GM18519 (cell line): ENCODE measurements around the gene RND2.
"Not testable (repeated sequence)": the region's sequence is repeated elsewhere in the genome, so short reads cannot be mapped to it uniquely, and the experiment has no call there.

ENCODE experiments used
- ATAC-seq: cut with Tn5 transposase; IDR thresholded peaks from one replicate; pipeline ENCODE4 v1.9.1; 2021; ENCODE audit warnings: mild to moderate bottlenecking, moderate library complexity; ENCODE audit not compliant: unreplicated experiment, low FRiP score

Gene RND2, protein sequence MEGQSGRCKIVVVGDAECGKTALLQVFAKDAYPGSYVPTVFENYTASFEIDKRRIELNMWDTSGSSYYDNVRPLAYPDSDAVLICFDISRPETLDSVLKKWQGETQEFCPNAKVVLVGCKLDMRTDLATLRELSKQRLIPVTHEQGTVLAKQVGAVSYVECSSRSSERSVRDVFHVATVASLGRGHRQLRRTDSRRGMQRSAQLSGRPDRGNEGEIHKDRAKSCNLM

DNA sequence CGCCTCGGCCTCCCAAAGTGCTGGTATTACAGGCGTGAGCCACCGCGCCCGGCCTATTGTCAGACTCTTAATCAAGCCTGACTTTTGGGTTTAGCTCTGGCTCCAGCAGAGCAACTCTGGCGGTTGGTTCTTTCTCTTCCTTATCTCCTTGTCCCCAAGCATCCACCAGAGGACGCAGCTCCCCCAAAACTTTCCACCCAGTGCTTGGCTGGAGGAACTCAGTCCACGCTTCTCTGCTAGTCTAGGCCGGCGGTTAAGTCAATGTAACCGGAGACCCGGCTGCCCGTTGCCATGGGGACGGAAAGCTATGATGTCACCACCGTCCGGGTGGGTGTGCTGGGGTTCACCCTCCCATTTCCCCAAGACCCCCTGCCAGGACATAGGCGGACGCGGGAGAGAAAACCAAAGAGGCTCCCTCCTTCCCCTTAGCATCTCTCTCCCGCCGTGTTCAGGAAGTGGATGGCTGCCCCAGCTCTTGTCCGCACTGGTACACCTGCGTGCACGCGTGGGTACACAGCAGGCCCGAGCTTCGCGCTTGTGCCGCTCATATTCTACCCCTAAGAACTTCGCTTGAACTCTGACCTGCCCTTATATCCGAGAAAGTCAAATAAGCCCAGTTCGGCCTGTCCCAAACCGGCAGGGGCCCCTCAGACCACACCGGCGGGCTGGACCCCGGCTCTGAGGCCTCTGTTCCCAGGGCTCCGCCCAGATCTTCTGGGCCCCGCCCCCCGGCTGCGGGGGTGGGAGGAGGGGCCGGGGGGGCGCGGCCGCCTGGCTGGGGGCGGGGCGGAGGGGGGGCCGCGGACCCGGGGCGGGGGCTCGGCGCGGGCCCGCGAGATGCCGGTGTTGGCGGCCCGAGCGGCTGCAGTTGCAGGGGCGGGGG, at the start of gene RND2:
RND2 (plus strand) TSS at position 825 of the 883 bp plus-strand sequence. CDS start 117 bp downstream, outside the sequence.
- no peak for ATAC-seq

DNA sequence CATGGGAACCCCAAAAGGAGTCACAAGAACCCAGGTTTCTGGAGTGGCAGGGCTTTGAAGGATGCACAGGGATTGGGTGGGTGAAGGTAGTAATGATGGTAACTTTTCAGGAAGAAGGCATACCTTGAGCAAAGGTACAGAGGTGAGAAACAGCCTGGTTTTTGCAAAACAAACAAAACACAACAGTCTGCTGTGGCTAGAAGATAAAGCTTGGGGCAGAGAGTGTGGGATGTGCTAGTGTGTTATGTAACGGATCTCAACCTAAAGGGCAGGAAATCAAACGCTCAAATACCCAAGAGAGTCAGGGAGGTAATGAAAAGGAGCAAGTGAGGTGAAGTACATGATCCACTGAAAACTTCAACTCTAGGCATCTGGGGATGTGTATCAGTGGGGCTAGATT, 49.8 kb upstream of the RND2 start:
- ATAC-seq: no peak

DNA sequence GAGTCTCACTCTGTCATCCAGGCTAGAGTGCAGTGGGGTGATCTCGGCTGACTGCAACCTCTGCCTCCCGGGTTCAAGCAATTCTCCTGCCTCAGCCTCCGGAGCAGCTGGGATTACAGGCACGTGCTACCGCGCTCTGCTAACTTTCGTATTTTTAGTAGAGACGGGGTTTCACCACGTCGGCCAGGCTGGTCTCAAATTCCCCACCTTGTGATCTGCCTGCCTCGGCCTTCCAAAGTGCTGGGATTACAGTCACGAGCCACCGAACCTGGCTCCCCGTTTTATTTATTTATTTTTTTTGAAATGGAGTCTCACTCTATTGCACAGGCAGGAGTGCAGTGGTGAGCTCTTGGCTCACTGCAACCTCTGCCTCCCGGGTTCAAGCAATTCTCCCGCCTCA, 49.3 kb upstream of the RND2 start:
- not testable (repeated sequence) for ATAC-seq

DNA sequence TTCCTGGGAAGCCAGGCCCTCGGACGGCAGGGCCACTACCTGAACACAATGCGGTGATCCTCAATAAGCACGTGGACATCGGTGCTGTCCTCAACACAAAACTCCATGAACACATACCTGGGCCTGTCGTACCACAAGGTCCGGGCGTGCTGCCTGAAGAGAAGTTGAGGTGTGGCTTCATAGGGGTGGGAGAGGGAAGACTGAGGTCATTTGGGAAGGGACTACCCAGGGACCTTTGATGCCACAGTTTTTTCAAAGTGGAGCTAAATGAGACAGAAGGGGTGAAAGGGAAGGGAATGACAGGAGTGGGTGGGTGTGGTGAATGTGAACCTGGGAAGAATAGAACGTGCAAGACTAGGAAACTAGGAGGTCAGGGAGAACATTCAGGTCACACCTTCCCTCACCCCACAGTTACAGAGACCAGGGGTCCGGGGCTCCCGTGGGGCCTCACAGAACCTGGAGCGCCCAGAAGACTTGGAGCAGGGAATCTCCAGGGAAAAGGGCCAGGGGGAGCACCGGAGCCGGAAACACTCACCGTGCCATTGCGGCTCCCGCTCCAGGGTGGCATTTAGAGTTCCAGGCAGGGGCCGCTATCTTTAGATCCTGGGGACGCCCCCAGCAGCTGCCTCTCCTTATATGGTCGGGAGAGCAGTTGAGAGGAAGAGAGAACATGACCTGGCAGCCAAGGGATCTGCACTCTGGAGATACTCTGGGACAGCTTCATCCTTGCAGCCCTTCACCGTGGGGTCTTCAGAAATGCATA, 45.3 kb upstream of the RND2 start, which contains the start of gene PTGES3L:
PTGES3L (minus strand) TSS at position 570 of the 763 bp plus-strand sequence; CDS start at position 543, 27 bp downstream.
- ATAC-seq: no peak

DNA sequence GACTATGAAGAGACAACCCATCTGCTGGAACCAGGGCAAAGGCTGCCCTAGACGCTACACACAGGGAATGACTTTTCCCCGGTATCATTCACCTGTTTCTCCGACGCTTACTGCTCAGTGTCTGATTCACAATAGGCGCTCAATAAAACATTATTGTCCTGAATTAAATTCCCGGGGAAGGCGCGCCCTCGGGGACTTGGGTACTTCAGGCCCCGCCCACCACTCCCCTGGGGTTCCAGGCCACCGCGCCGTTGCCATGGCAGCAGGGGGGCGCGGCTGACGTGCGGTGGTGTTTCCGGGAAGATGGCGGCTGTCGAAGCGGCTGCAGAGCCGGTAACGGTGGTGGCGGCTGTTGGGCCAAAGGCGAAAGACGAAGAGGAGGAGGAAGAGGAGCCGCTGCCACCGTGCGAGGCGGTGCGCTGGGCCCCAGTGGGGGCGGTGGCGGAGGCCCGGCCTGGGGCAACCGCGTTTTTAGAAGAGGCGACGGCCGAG, 44.7 kb upstream of the RND2 start, which contains the start of gene RUNDC1:
RUNDC1 (plus strand) TSS at position 292 of the 492 bp plus-strand sequence; CDS start at position 304, 12 bp downstream.
- ATAC-seq: no peak

DNA sequence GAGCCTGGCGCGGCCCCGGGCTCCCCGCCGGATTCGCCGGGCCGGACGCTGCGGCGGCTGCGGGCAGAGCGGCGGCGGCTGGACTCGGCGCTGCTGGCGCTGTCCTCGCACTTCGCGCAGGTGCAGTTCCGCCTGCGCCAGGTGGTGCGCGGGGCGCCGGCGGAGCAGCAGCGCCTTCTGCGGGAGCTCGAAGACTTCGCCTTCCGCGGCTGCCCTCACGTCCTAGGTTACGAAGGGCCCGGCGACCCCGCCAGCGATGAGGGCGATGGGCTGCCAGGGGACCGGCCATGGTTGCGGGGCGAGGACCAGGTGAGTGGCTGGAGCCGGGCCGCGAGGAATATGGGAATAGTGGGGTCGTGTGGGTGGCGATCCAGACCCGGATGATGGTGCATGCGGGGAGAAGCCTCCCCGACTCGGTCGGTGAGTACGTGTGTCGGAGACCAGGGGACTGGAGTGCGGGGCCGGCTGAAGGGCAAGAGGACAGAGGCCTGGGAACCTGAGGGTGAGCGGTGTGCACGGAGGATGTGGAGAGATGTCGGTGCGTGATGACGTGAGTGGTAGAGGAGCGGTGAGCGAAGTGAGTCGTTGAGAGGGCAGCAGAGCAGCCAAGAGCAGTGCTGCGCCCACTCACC, 44.1 kb upstream of the RND2 start:
- no peak for ATAC-seq

DNA sequence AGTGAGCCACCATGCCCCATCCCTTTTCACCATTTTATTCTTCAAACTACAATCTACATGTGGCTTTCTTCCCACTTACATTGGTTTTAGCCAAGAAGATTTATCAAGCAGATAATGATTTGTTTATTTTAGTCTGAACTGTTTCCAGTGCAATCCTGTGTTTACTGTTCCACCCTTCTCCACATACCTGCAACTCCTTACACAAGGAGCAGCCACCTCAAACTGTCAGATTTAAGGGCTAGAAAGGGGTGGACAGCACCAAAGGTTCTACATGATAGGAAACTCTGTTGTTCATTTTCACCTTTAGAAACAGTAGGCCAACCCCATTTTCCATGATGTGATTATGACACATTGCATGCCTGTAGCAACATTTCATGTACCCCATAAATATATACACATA, 42.8 kb upstream of the RND2 start:
- no peak for ATAC-seq

DNA sequence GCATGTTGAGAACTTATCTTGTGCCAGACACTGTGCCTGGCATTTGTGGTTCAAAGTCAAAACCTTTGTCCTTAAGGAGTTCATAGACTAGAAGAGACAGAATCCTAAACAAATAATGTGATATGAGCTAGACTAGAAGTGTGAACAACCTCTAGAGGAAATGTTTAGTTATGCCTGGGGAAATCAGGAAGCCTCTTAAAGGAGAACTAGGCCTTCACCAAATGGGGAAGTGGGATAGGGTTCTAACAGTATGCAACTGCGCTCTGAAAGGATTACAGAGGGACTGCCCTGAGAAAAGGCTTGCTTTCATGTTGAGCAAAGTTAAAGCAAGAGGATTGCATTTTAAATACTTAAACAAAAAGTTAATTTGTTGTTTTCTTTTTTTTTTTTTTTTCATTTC, 39.8 kb upstream of the RND2 start:
- no peak for ATAC-seq

DNA sequence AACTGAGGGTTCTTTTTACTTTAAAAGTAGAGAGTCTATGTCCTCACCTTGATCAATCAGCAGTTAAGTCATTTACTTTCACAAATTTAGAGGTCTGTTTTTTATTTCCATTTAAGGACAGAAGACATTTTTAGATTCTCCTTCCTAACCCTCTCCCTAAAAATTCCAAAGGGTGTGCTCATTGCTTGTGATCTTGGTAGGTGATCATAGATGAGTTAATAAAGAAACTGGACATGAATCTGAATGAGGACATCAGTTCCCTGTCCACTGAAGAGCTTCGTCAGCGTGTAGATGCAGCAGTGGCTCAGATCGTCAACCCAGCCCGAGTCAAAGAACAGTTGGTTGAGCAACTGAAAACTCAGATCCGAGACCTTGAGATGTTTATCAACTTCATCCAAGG, 35.9 kb upstream of the RND2 start:
- ATAC-seq: no peak

DNA sequence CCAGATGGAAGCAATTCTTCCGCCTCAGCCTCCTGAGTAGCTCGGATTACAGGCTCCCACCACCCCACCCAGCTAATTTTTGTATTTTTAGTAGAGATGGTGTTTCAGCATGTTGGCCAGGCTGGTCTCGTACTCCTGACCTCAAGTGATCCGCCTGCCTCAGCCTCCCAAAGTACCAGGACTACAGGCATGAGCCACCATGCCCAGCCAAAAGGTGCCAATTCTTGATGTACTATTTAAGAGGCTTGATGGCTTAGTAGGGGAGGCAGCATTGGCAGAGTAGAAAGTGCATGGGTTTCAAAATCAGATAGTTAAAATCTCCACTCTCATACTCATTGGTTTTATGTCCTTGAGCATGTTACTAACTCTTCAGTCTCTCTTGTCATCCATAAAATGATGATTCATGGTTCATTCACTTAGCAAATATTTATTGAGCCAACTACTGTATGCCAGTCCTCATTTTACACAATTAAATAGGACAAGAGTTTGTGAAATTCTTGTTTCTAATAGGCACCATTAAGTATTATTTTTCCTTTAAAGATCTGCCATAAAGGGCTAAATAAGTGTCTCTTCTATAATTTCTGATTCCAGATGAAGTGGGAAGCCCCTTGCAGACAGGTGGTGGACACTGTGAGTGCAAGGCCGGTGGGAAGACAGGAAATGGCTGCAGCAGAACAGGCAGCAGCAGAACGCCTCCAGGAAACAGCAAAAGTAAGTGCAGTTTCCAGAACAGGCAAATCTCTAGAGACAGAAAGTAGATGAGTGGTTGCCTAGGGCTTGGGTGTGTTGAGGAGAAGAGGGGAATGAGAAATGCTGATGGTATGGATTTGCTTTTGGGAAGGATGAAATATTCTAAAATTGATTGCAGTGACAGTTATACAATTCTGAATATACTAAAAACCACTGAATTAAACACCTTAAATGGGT, 35.0 kb upstream of the RND2 start:
- no peak for ATAC-seq

DNA sequence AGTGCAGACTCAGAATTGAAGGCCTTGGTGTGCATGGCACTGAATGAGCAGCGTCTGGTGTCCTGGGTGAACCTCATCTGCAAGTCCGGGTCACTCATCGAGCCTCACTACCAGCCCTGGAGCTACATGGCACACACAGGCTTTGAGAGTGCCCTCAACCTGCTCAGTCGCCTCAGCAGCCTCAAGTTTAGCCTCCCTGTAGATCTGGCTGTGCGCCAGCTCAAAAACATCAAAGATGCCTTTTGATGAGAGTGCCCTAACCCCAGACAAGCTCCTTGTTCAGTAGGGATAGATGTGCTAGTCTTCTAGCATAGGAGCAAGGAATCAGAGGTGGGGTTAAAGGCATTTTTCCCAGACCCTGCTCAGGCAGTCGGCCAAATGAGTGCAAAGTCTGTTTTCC, 33.6 kb upstream of the RND2 start:
- ATAC-seq: no peak

DNA sequence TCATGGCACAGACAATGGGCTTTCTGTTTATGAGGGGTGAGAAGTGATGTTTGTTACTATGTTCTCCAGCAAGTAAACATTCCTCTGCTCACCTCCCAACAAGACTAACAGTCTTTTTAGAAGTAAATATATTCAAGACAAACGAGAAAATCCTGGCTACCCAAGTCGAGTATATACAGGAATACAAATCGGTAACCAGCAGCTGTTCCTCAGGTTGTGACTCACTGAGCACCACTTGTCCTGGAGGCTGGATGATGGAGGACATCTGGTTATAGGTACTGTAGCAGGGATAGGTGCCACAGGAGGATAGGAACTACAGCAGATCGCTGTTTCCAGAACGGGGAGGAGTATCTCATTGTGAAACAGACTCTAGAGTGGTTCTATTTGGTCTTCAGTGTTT, 32.2 kb upstream of the RND2 start:
- ATAC-seq: no peak

DNA sequence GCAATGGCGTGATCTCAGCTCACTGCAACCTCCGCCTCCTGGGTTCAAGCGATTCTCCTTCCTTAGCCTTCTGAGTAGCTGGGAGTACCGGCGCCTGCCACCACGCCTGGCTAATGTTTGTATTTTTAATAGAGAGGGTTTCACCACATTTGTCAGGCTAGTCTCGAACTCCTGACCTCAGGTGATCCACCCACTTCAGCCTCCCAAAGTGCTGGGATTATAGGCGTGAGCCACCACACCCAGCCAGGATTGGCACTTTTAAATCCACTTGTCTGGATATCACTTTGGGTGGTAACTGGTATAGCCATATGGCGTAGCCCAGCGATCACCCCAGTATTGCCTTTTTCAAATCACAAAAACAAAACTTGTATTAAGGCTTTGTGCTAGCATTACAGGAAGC, 31.1 kb upstream of the RND2 start:
- not testable (repeated sequence) for ATAC-seq

DNA sequence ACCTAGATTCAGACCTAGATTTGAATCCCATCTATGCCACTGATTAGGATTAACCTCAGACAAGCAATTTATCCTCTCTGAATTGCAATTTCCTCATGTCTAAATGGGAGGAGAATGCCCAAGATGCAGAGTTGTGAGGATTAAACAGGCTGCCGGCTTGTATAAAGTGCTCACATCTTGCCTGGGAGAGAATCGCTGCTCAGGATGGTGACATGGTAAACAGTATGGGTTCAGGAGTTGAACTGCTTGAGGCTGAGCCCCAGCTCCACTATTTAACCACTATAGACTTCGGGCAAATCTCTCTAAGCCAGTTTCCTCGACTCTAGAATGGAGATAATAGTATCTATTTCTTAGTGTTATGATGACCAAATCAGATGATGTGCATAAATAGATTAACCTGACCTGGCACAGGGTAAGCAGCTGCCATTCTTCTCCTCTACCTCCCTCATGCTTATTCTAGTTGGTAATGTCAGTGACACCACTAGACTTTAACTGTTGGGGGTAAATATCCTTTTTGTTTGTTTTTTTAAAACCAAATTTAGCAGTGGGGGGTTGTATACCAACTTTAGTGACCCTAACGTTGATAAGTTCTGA, 27.5 kb upstream of the RND2 start:
- ATAC-seq: no peak

DNA sequence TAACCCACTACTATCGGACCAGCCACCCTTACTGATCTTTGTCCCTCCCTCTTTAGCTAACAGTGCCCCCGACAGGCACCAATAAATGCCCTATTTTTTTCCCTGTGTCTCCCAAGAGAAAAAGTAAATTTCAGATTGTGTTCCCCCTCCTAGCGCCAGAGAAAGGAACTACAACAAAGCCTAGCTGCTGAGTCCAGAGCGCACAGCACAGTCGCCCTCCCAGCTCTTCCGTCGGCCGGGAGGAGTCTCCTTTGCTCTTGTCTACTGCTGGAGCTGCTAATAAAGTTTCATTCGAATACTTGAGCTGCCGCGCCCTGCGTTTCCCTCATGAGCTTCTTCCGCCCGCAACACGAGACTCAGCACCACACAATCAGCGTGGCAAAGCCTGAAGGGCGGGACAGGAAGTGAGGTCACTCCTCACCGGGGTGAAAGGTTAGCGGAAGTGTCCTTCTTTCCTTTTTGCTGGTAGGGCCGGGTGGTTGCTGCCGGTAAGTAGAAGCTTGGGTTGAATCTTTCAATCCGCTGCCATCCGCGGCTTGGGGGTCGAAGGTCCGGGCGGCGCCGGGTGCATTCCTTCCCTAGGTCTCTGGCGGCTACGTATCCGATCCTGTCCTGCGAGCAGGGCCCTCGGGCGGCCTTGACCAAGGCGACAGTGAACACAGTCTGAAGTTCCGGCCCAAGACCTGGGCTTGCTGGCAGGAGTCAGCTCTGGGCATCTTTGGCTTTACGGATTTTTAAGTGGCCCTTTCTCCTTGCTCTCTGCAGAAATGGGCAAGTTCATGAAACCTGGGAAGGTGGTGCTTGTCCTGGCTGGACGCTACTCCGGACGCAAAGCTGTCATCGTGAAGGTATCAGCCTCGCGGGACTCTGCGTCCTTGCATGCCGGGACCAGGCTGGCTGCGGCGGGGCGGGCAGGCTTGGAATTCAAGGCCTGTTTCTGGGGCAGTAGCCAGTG, 26.8 kb upstream of the RND2 start, which contains the start of gene RPL27:
RPL27 (plus strand) TSS at position 436 of the 955 bp plus-strand sequence; CDS start at position 768, 332 bp downstream.
- peak; percentile 69 for ATAC-seq

DNA sequence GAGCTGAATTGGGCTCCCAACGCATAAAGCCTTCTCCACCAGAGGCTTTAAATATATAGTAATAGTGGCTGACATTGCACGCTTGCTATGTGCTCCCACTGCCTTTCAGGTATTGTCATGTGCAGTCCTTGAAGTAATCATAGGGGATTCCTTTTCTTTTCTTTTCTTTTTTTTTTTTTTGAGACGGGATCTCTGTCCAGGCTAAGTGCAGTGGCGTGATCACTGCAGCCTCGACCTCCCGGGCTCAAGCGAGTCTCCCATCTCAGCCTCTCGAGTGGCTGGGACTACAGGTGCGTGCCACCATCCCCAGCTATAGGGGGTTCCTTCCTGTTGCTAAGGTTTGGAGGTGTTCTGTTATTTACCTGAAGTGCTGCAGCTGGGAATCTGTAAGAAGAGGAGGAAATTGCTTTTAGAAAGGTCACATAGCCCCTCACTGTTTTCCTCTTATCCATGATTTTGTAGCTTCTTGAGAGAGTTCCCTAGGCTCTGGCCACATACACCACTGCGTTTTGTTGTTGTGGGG, 26.0 kb upstream of the RND2 start:
- ATAC-seq: no peak

DNA sequence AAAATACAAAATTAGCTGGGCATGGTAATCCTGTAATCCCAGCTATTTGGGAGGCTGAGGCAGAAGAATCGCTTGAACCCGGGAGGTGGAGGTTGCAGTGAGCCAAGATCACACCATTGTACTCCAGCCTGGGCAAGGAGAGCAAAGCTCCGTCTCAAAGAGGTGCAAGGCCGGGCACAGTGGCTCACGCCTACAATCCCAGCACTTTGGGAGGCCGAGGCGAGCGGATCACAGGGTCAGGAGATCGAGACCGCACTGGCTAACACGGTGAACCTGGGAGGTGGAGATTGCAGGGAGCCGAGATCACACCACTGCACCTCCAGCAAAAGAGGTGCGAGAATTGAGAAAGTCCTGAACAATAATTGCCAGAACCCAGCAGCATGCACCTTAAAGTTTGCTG, 24.1 kb upstream of the RND2 start:
- ATAC-seq: not testable (repeated sequence)
